Natural killer cell treated with Interleukin-12 subunit alpha and Interleukin-12 subunit beta and Interleukin-15 and Interleukin-18, amount 100 ng/mL, for 72 hours (primary cell): ENCODE measurements around the gene LRIG1. TPM values are rescaled to one million over a fixed set of nuclear protein-coding genes. Genes with fewer than 3 reads are reported as not detected.

Experiments
- ATAC-seq, 2 donors: fragments of 150-1000 bp; cut with Tn5 transposase in 1 of 2; sonication (Bioruptor Pico), chemical (Tn5 transposase) in 1 of 2; 2 replicates each; pipeline ENCODE4 v1.10.0; 2021
- DNase-seq: peaks from one replicate; pipeline ENCODE4 v3.0.0; 2022; ENCODE audit warnings: low spot score
- H3K27ac Mint-ChIP-seq, 2 donors: 1 replicate in 1 of 2; 2 replicates in 1 of 2; pipeline ENCODE4 v1.8.0; 2022; ENCODE audit warnings: mixed read lengths in 2 of 2, mild to moderate bottlenecking in 1 of 2, moderate library complexity in 1 of 2
- H3K27me3 Mint-ChIP-seq, 2 donors: 1 replicate in 1 of 2; 2 replicates in 1 of 2; pipeline ENCODE4 v1.8.0; 2022; ENCODE audit warnings: mixed read lengths in 2 of 2
- H3K36me3 Mint-ChIP-seq: one replicate; pipeline ENCODE4 v1.8.0; 2022; ENCODE audit warnings: mixed read lengths
- H3K4me1 Mint-ChIP-seq, 2 donors: 1 replicate in 1 of 2; 2 replicates in 1 of 2; pipeline ENCODE4 v1.8.0; 2022; ENCODE audit warnings: low read depth in 2 of 2, mixed read lengths in 2 of 2, mild to moderate bottlenecking in 1 of 2
- H3K4me3 Mint-ChIP-seq: one replicate; pipeline ENCODE4 v1.8.0; 2022; ENCODE audit warnings: mixed read lengths
- H3K9me3 Mint-ChIP-seq: 2 replicates; pipeline ENCODE4 v1.8.0; 2022; ENCODE audit warnings: mixed read lengths
- total RNA-seq, 2 donors: library from RNA; stranded (reverse); gene quantifications; one replicate each; pipeline ENCODE4 v1.2.3, GENCODE V29; 2022

Gene LRIG1
- total RNA-seq, 2 donors from 2014 or later = 21.6 to 41.1 TPM

GRCh38 chr3:66365080-66365479, 135.7 kb downstream of the LRIG1 start:
- H3K9me3 Mint-ChIP-seq = no peaks in the 10 kb centered on the region
- H3K27me3 Mint-ChIP-seq = no peaks in the 10 kb centered on the region
- no peaks in the 10 kb centered on the region for H3K36me3 Mint-ChIP-seq
- DNase-seq (no peak), ATAC-seq (no peak)
- no peak overlapping the region for H3K4me3 Mint-ChIP-seq
- H3K4me1 Mint-ChIP-seq = peaks cover under 1 to 3% of the 10 kb centered on the region in 2 donors
- no peak overlapping the region for H3K27ac Mint-ChIP-seq

- Mint-ChIP-seq H3K27me3 (no peaks in the 10 kb centered on the region), H3K4me3 (no peak overlapping the region), H3K4me1 (peaks cover 0 to 5% of the 10 kb centered on the region in 2 donors), H3K9me3 (no peaks in the 10 kb centered on the region), H3K36me3 (no peaks in the 10 kb centered on the region), H3K27ac (no peak overlapping the region)
- DNase-seq (no peak), ATAC-seq (no peak)
Observed at GRCh38 chr3:66363148-66363547, 137.7 kb downstream of the LRIG1 start.

- ATAC-seq (no peak), DNase-seq (no peak)
- Mint-ChIP-seq H3K4me1 (peaks cover 0 to 5% of the 10 kb centered on the region in 2 donors), H3K9me3 (no peaks in the 10 kb centered on the region), H3K4me3 (no peak overlapping the region), H3K27me3 (no peaks in the 10 kb centered on the region), H3K36me3 (no peaks in the 10 kb centered on the region), H3K27ac (no peak overlapping the region)
Observed at GRCh38 chr3:66362541-66362941, 138.3 kb downstream of the LRIG1 start.

- H3K36me3 Mint-ChIP-seq = no peaks in the 10 kb centered on the region
Observed at GRCh38 chr3:66361356-66361755, 139.5 kb downstream of the LRIG1 start.

GRCh38 chr3:66355997-66356396, 144.8 kb downstream of the LRIG1 start:
- Mint-ChIP-seq H3K27ac (peak overlapping the region; percentile 51 to 69), H3K36me3 (no peaks in the 10 kb centered on the region), H3K9me3 (no peaks in the 10 kb centered on the region)

More at GRCh38 chr3:66361356-66361755, 139.5 kb downstream of the LRIG1 start:
- Mint-ChIP-seq H3K4me1 (peaks cover 0 to 5% of the 10 kb centered on the region in 2 donors), H3K9me3 (no peaks in the 10 kb centered on the region), H3K27ac (no peak overlapping the region), H3K4me3 (no peak overlapping the region), H3K27me3 (no peaks in the 10 kb centered on the region)
- ATAC-seq (no peak), DNase-seq (no peak)

GRCh38 chr3:66355394-66355793, 145.4 kb downstream of the LRIG1 start:
- peak overlapping the region; percentile 69 to 75 for H3K27ac Mint-ChIP-seq
- H3K4me1 Mint-ChIP-seq = peaks cover 38 to 41% of the 10 kb centered on the region in 2 donors
- ATAC-seq (peak in 1 of 2 donors; percentile 49), DNase-seq (no peak)
- peak overlapping the region; percentile 8 for H3K4me3 Mint-ChIP-seq
- H3K36me3 Mint-ChIP-seq = peaks cover 6% of the 10 kb centered on the region
- no peaks in the 10 kb centered on the region for H3K9me3 Mint-ChIP-seq
- no peaks in the 10 kb centered on the region for H3K27me3 Mint-ChIP-seq

More at GRCh38 chr3:66355997-66356396, 144.8 kb downstream of the LRIG1 start:
- H3K4me1 Mint-ChIP-seq = peaks cover 32 to 37% of the 10 kb centered on the region in 2 donors
- H3K4me3 Mint-ChIP-seq = peak overlapping the region; percentile 8
- no peak for DNase-seq
- no peak for ATAC-seq
- no peaks in the 10 kb centered on the region for H3K27me3 Mint-ChIP-seq

GRCh38 chr3:66354001-66354400, 146.8 kb downstream of the LRIG1 start:
- DNase-seq (no peak), ATAC-seq (peak; percentile 66 to 68)
- Mint-ChIP-seq H3K27ac (peak overlapping the region; percentile 69 to 75), H3K9me3 (no peaks in the 10 kb centered on the region), H3K4me3 (peak overlapping the region; percentile 43), H3K27me3 (no peaks in the 10 kb centered on the region), H3K36me3 (peaks cover 9% of the 10 kb centered on the region), H3K4me1 (peaks cover 38 to 42% of the 10 kb centered on the region in 2 donors)

GRCh38 chr3:66353530-66353929, 147.3 kb downstream of the LRIG1 start:
- Mint-ChIP-seq H3K9me3 (no peaks in the 10 kb centered on the region), H3K4me3 (peak overlapping the region; percentile 43), H3K4me1 (peaks cover 38 to 42% of the 10 kb centered on the region in 2 donors), H3K36me3 (peaks cover 9% of the 10 kb centered on the region), H3K27me3 (no peaks in the 10 kb centered on the region), H3K27ac (peak overlapping the region; percentile 69 to 75)
- ATAC-seq (peak in 1 of 2 donors; percentile 31), DNase-seq (no peak)

- Mint-ChIP-seq H3K4me1 (peaks cover 38 to 42% of the 10 kb centered on the region in 2 donors), H3K27ac (peak overlapping the region in 1 of 2 donors; percentile 69), H3K36me3 (peaks cover 9% of the 10 kb centered on the region), H3K4me3 (no peak overlapping the region), H3K9me3 (no peaks in the 10 kb centered on the region), H3K27me3 (no peaks in the 10 kb centered on the region)
- ATAC-seq (no peak), DNase-seq (no peak)
Observed at GRCh38 chr3:66353039-66353438, 147.8 kb downstream of the LRIG1 start.

- no peak for ATAC-seq
- Mint-ChIP-seq H3K4me1 (peaks cover 32 to 43% of the 10 kb centered on the region in 2 donors), H3K4me3 (no peak overlapping the region), H3K27me3 (no peaks in the 10 kb centered on the region), H3K27ac (no peak overlapping the region), H3K36me3 (peaks cover 23% of the 10 kb centered on the region), H3K9me3 (peaks cover 2% of the 10 kb centered on the region)
- no peak for DNase-seq
Observed at GRCh38 chr3:66350601-66351000, 150.2 kb downstream of the LRIG1 start.

- H3K4me1 Mint-ChIP-seq = peaks cover 20 to 39% of the 10 kb centered on the region in 2 donors
- H3K27me3 Mint-ChIP-seq = no peaks in the 10 kb centered on the region
- H3K9me3 Mint-ChIP-seq = peaks cover 2% of the 10 kb centered on the region
- no peak overlapping the region for H3K27ac Mint-ChIP-seq
- DNase-seq (no peak), ATAC-seq (no peak)
- no peak overlapping the region for H3K4me3 Mint-ChIP-seq
- peaks cover 23% of the 10 kb centered on the region for H3K36me3 Mint-ChIP-seq
Observed at GRCh38 chr3:66348704-66349103, 152.1 kb downstream of the LRIG1 start.

GRCh38 chr3:66344848-66345578, 155.8 kb downstream of the LRIG1 start:
- no peaks in the 10 kb centered on the region for H3K27me3 Mint-ChIP-seq
- H3K27ac Mint-ChIP-seq = peak overlapping the region in 1 of 2 donors; percentile 76

GRCh38 chr3:66344391-66344811, 156.4 kb downstream of the LRIG1 start:
- peaks cover 2% of the 10 kb centered on the region for H3K9me3 Mint-ChIP-seq
- H3K27me3 Mint-ChIP-seq = no peaks in the 10 kb centered on the region
- no peak overlapping the region for H3K4me3 Mint-ChIP-seq
- peaks cover 14% of the 10 kb centered on the region for H3K36me3 Mint-ChIP-seq
- peaks cover 5 to 18% of the 10 kb centered on the region in 2 donors for H3K4me1 Mint-ChIP-seq
- no peak for ATAC-seq
- no peak for DNase-seq
- peak overlapping the region in 1 of 2 donors; percentile 76 for H3K27ac Mint-ChIP-seq

More at GRCh38 chr3:66344848-66345578, 155.8 kb downstream of the LRIG1 start:
- DNase-seq = no peak
- Mint-ChIP-seq H3K4me3 (no peak overlapping the region), H3K4me1 (peaks cover 5 to 18% of the 10 kb centered on the region in 2 donors), H3K36me3 (peaks cover 14% of the 10 kb centered on the region), H3K9me3 (peaks cover 2% of the 10 kb centered on the region)
- ATAC-seq = no peak

GRCh38 chr3:66342717-66343356, 158.0 kb downstream of the LRIG1 start:
- no peak overlapping the region for H3K27ac Mint-ChIP-seq
- H3K27me3 Mint-ChIP-seq = no peaks in the 10 kb centered on the region
- H3K9me3 Mint-ChIP-seq = peaks cover 2% of the 10 kb centered on the region
- H3K4me3 Mint-ChIP-seq = no peak overlapping the region
- peaks cover 13% of the 10 kb centered on the region for H3K36me3 Mint-ChIP-seq
- DNase-seq (no peak), ATAC-seq (no peak)
- H3K4me1 Mint-ChIP-seq = peaks cover 14 to 23% of the 10 kb centered on the region in 2 donors
